Measurements from ENCODE around the gene SNX10. TPM values are rescaled to one million over a fixed set of nuclear protein-coding genes. Genes with fewer than 3 reads are reported as not detected.

SNX10 gene
- total RNA-seq, 1 experiment from 2014 or later = 9.4 TPM

DNA sequence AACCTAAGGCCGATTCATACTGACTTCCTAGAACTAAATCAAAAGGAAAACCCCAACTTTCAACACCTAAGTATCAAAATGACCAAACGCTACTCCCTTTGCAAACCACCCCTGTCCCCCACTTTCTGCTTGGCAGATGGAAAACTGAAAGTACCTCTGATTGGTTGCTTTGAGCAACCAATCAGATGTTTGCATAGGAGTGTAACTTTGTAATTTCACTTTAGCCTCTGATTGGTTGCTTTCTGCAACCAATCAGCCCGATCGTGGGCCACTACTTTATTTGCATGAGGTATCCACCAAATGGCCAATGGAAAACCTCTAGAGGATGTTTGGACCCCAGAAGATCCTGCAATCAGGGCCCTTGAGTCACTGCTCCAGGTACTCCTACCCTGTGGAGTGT lies 12.3 kb upstream of the SNX10 start:
- Histone ChIP-seq H4K91ac (ENCODE audit: insufficient read length, low read depth, low read length) (no peak overlapping the region), H2BK5ac (ENCODE audit: insufficient read length, low read length) (no peak overlapping the region), H3K4me2 (ENCODE audit: insufficient read depth, insufficient read length, low read length) (no peak overlapping the region), H4K20me1 (ENCODE audit: control insufficient read depth, insufficient read depth, insufficient read length) (no peaks in the 10 kb centered on the region), H3K27ac (ENCODE audit: insufficient read length, low read depth, low read length) (no peak overlapping the region), H2AK5ac (ENCODE audit: insufficient read length, low read length) (no peak overlapping the region), H3K79me2 (ENCODE audit: insufficient read depth, low read length) (no peaks in the 10 kb centered on the region), H3K4ac (ENCODE audit: low read depth, low read length) (no peak overlapping the region), H2BK120ac (ENCODE audit: low read depth, low read length, poor library complexity, severe bottlenecking) (no peak overlapping the region), H3K14ac (ENCODE audit: insufficient read depth, low read length) (no peak overlapping the region), H3K9me3 (ENCODE audit: control insufficient read depth, low read depth, low read length) (no peaks in the 10 kb centered on the region), H3K23ac (ENCODE audit: insufficient read length, low read depth, low read length) (no peak overlapping the region), H3K4me1 (ENCODE audit: insufficient read depth, low read length) (no peaks in the 10 kb centered on the region), H3T11ph (ENCODE audit: low read length) (no peak overlapping the region), H4K5ac (ENCODE audit: insufficient read length, low read depth, low read length) (no peak overlapping the region), H3K23me2 (ENCODE audit: insufficient read length, low read depth, low read length, poor library complexity, severe bottlenecking) (no peaks in the 10 kb centered on the region), H3K56ac (ENCODE audit: insufficient read length, low read depth, low read length) (no peak overlapping the region), H3K79me1 (ENCODE audit: insufficient read depth, low read depth, low read length, poor library complexity, severe bottlenecking) (no peaks in the 10 kb centered on the region), H2AFZ (ENCODE audit: low read length) (no peak overlapping the region), H3K27me3 (ENCODE audit: insufficient read depth, low read length) (no peaks in the 10 kb centered on the region), H3K9ac (ENCODE audit: extremely low read depth, insufficient read length, low read length) (no peak overlapping the region), H3K18ac (ENCODE audit: insufficient read length, low read depth, low read length) (no peak overlapping the region), H4K8ac (replicated peaks; ENCODE audit: insufficient read length, low read depth, low read length) (no peak overlapping the region), H2BK15ac (ENCODE audit: low read depth, low read length) (no peak overlapping the region), H2BK20ac (ENCODE audit: low read depth, low read length, poor library complexity, severe bottlenecking) (no peak overlapping the region), H2BK12ac (ENCODE audit: insufficient read length, low read depth, low read length) (no peak overlapping the region)
- no CpG with 5 or more reads among the region's 4 CpGs for WGBS (ENCODE audit: extremely low coverage, insufficient read length, low lambda C conversion rate)
- no peaks in the 10 kb centered on the region for H3K4me1 Mint-ChIP-seq
- DNase-seq = no peak
- no peak overlapping the region; a peak in 1 of 7 replicates for H3K27ac Mint-ChIP-seq
- H3K27me3 Mint-ChIP-seq (ENCODE audit: low read depth) = no peaks in the 10 kb centered on the region; the same call in 1 of the 2 replicates
- H3K4me3 Mint-ChIP-seq = no peak overlapping the region
- TF ChIP-seq, protein P1, sequence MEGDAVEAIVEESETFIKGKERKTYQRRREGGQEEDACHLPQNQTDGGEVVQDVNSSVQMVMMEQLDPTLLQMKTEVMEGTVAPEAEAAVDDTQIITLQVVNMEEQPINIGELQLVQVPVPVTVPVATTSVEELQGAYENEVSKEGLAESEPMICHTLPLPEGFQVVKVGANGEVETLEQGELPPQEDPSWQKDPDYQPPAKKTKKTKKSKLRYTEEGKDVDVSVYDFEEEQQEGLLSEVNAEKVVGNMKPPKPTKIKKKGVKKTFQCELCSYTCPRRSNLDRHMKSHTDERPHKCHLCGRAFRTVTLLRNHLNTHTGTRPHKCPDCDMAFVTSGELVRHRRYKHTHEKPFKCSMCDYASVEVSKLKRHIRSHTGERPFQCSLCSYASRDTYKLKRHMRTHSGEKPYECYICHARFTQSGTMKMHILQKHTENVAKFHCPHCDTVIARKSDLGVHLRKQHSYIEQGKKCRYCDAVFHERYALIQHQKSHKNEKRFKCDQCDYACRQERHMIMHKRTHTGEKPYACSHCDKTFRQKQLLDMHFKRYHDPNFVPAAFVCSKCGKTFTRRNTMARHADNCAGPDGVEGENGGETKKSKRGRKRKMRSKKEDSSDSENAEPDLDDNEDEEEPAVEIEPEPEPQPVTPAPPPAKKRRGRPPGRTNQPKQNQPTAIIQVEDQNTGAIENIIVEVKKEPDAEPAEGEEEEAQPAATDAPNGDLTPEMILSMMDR (conservative IDR thresholded peaks at IDR 0.05) = no peak
- no peaks in the 10 kb centered on the region; a peak in 1 of 5 replicates for H3K9me3 Mint-ChIP-seq
- no peaks in the 10 kb centered on the region for H3K36me3 Mint-ChIP-seq (ENCODE audit: insufficient read depth in 1 of 3, low read depth in 3 of 3)

All from H9 (cell line).